GM12878 (cell line): Measurements from ENCODE around the gene LRIG2. TPM values are rescaled to one million over a fixed set of nuclear protein-coding genes. Genes with fewer than 3 reads are reported as not detected.

ENCODE experiments used
- BMI1 ChIP-seq: fragments of 450-650 bp; IDR thresholded peaks from 2 replicates; pipeline ENCODE4 v1.6.1; 2016; ENCODE audit warnings: mild to moderate bottlenecking, moderate library complexity, borderline replicate concordance
- BRCA1 ChIP-seq: IDR thresholded peaks from 2 replicates; pipeline ENCODE4 v1.6.1; 2011; ENCODE audit warnings: low read depth, low read length, improper control_type of control experiment
- ELK1 ChIP-seq: IDR thresholded peaks from 2 replicates; pipeline ENCODE4 v1.6.1; 2012; ENCODE audit warnings: low read depth, low read length, improper control_type of control experiment
- MTA2 ChIP-seq: fragments of 450-650 bp; IDR thresholded peaks from 2 replicates; pipeline ENCODE4 v1.6.1; 2016; ENCODE audit warnings: low read depth, mild to moderate bottlenecking, moderate library complexity
- MYB ChIP-seq: fragments of 150-350 bp; IDR thresholded peaks from 2 replicates; pipeline ENCODE4 v1.6.1; 2014; ENCODE audit warnings: mild to moderate bottlenecking, low read depth, low read length, borderline replicate concordance
- NBN ChIP-seq: fragments of 450-650 bp; IDR thresholded peaks from 2 replicates; pipeline ENCODE4 v1.6.1; 2016
- REST ChIP-seq: IDR thresholded peaks from 2 replicates; pipeline ENCODE4 v1.6.1; 2012; ENCODE audit warnings: mild to moderate bottlenecking, low read depth, low read length
- SIN3A ChIP-seq: IDR thresholded peaks from 2 replicates; pipeline ENCODE4 v1.6.1; 2012; ENCODE audit warnings: low read depth, low read length, improper control_type of control experiment
- SREBF1 ChIP-seq: IDR thresholded peaks from 2 replicates; pipeline ENCODE4 v1.6.1; 2012; ENCODE audit warnings: mild to moderate bottlenecking, low read length
- STAT1 ChIP-seq: fragments of 450-650 bp; conservative IDR thresholded peaks from 2 replicates; pipeline ENCODE4 v1.6.1; 2014; ENCODE audit warnings: antibody characterized with exemption, mild to moderate bottlenecking
- ZBTB33 ChIP-seq: fragments of 450-650 bp; IDR thresholded peaks from 2 replicates; pipeline ENCODE4 v1.6.1; 2017; ENCODE audit warnings: mild to moderate bottlenecking
- ZNF687 ChIP-seq: fragments of 450-650 bp; IDR thresholded peaks from 2 replicates; pipeline ENCODE4 v1.6.1; 2017; ENCODE audit warnings: mild to moderate bottlenecking, moderate library complexity
- polyA plus RNA-seq, 11 experiments: library from polyadenylated mRNA; depleted of rRNA in 4 of 11; unstranded in 6 of 11; stranded (reverse) in 5 of 11; fragments of >200 nt; fragmentation: Nextera tagmentation in 4 of 11; fragmentation: Illumina TruSeq in 1 of 11; extraction: Ambion mirVana in 4 of 11; extraction: Trizol in 1 of 11; gene quantifications; 1 replicate in 1 of 11; 2 replicates in 10 of 11; pipeline versions ENCODE4 v1.2.1 to v1.2.3, GENCODE V29; 2011 to 2016; ENCODE audit warnings: inconsistent platforms in 2 of 11, missing spikeins in 2 of 11, low read depth in 1 of 11
- total RNA-seq, 4 experiments: library from RNA; depleted of rRNA in 3 of 4; stranded (reverse); fragments of >200 nt in 3 of 4; fragmentation: Illumina TruSeq in 1 of 4; extraction: Trizol in 1 of 4; gene quantifications; 2 replicates each; pipeline versions ENCODE4 v1.2.1 to v1.2.3, GENCODE V29; 2013 to 2021
- TF ChIP-seq, protein P1 (sequence below): fragments of 450-650 bp; IDR thresholded peaks from 2 replicates; pipeline ENCODE4 v1.6.1; 2018; ENCODE audit warnings: mild to moderate bottlenecking, low read depth, moderate library complexity; ENCODE audit not compliant: partially characterized antibody
- TF ChIP-seq, protein P2 (sequence below): IDR thresholded peaks from 2 replicates; pipeline ENCODE4 v1.6.1; 2011; ENCODE audit warnings: low read depth, mild to moderate bottlenecking, low read length, moderate library complexity, borderline replicate concordance; ENCODE audit errors: extremely low read depth

Gene LRIG2
- total and polyA plus RNA-seq, 10 of the 15 experiments (the other 5 are each of a cell fraction or from before 2014, with no cell fraction given), result 0.77 to 11.8 (median 5.1) TPM

DNA sequence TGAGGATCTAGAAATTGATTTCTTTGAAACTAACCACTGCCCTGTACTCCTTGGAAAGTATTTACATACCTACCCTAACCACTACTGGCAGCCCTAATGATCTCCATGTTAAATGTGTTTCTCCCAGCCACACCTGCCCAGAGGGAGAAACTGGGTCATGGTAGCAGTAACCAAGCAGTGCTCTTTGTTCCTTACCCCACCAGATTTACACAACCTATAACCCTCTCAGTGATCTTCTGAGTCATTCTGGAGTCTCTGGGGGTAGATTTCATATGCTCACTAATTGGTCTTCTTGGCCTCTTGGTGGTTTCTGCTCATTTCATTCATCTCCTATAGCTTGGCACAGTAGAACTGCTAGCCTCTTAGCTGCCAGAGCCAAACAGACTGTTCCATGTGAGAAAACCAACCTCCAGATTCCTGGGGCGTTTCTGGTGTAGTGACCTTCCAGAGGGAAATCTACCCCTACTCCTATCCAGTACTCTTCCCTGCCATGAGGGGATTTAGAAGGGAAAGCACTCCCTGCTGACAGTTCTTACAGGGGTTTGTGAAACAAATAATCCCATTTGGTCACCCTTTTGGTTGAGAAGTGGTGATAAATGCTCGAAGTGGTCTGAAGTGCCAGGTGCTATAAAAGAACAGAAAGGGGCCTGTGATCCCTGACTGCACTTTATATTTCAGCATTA is 36.2 kb upstream of the LRIG2 start (continued):
- TF ChIP-seq ZBTB33 (no peak), ELK1 (no peak), SIN3A (no peak), NBN (0 out of 2 replicates have a peak, but pooled peaks have one; percentile 17), MYB (no peak), MTA2 (peak; percentile 91), BRCA1 (no peak), ZNF687 (0 out of 2 replicates have a peak, but pooled peaks have one; percentile 28), SREBF1 (no peak), BMI1 (no peak), REST (no peak), STAT1 (no peak)
- TF ChIP-seq, protein P1, sequence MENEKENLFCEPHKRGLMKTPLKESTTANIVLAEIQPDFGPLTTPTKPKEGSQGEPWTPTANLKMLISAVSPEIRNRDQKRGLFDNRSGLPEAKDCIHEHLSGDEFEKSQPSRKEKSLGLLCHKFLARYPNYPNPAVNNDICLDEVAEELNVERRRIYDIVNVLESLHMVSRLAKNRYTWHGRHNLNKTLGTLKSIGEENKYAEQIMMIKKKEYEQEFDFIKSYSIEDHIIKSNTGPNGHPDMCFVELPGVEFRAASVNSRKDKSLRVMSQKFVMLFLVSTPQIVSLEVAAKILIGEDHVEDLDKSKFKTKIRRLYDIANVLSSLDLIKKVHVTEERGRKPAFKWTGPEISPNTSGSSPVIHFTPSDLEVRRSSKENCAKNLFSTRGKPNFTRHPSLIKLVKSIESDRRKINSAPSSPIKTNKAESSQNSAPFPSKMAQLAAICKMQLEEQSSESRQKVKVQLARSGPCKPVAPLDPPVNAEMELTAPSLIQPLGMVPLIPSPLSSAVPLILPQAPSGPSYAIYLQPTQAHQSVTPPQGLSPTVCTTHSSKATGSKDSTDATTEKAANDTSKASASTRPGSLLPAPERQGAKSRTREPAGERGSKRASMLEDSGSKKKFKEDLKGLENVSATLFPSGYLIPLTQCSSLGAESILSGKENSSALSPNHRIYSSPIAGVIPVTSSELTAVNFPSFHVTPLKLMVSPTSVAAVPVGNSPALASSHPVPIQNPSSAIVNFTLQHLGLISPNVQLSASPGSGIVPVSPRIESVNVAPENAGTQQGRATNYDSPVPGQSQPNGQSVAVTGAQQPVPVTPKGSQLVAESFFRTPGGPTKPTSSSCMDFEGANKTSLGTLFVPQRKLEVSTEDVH, result no peak
- TF ChIP-seq, protein P2, sequence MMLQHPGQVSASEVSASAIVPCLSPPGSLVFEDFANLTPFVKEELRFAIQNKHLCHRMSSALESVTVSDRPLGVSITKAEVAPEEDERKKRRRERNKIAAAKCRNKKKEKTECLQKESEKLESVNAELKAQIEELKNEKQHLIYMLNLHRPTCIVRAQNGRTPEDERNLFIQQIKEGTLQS, result no peak
